ENCODE results near the gene SETD5.

SETD5 gene

GRCh38 chr3:9496893-9497292 lies 99.5 kb downstream of the SETD5 start:
- no peak for ATAC-seq
- TF ChIP-seq CREB5 (CRISPR knock-in tag; IDR thresholded peaks at IDR 0.05; ENCODE audit: low read depth) (no peak), ZNF565 (CRISPR knock-in tag; conservative IDR thresholded peaks at IDR 0.05; ENCODE audit: low read depth) (no peak), GLIS3 (CRISPR knock-in tag; IDR thresholded peaks at IDR 0.05) (no peak), SNAI2 (CRISPR knock-in tag; IDR thresholded peaks at IDR 0.05) (no peak), ESRRG (CRISPR knock-in tag; IDR thresholded peaks at IDR 0.05) (no peak), ZFP30 (CRISPR knock-in tag; IDR thresholded peaks at IDR 0.05) (no peak), BACH2 (CRISPR knock-in tag; IDR thresholded peaks at IDR 0.05; ENCODE audit: borderline replicate concordance) (no peak), TOX (CRISPR knock-in tag; IDR thresholded peaks at IDR 0.05; ENCODE audit: borderline replicate concordance) (no peak), TCF4 (CRISPR knock-in tag; IDR thresholded peaks at IDR 0.05; ENCODE audit: borderline replicate concordance) (no peak), TSHZ2 (CRISPR knock-in tag; IDR thresholded peaks at IDR 0.05) (no peak), ZNF70 (CRISPR knock-in tag; IDR thresholded peaks at IDR 0.05) (no peak), PPARA (CRISPR knock-in tag; IDR thresholded peaks at IDR 0.05; ENCODE audit: borderline replicate concordance) (no peak), RARB (CRISPR knock-in tag; IDR thresholded peaks at IDR 0.05) (no peak), ZC3H10 (CRISPR knock-in tag; IDR thresholded peaks at IDR 0.05) (no peak), ZFP3 (CRISPR knock-in tag; IDR thresholded peaks at IDR 0.05) (no peak), OSR1 (CRISPR knock-in tag; IDR thresholded peaks at IDR 0.05) (no peak), PATZ1 (CRISPR knock-in tag; IDR thresholded peaks at IDR 0.05; ENCODE audit: borderline replicate concordance) (no peak), CSDC2 (CRISPR knock-in tag; IDR thresholded peaks at IDR 0.05) (no peak)
- TF ChIP-seq, protein P1, sequence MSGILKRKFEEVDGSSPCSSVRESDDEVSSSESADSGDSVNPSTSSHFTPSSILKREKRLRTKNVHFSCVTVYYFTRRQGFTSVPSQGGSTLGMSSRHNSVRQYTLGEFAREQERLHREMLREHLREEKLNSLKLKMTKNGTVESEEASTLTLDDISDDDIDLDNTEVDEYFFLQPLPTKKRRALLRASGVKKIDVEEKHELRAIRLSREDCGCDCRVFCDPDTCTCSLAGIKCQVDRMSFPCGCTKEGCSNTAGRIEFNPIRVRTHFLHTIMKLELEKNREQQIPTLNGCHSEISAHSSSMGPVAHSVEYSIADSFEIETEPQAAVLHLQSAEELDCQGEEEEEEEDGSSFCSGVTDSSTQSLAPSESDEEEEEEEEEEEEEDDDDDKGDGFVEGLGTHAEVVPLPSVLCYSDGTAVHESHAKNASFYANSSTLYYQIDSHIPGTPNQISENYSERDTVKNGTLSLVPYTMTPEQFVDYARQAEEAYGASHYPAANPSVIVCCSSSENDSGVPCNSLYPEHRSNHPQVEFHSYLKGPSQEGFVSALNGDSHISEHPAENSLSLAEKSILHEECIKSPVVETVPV (CRISPR knock-in tag; IDR thresholded peaks at IDR 0.05) = no peak
- TF ChIP-seq, protein P2, sequence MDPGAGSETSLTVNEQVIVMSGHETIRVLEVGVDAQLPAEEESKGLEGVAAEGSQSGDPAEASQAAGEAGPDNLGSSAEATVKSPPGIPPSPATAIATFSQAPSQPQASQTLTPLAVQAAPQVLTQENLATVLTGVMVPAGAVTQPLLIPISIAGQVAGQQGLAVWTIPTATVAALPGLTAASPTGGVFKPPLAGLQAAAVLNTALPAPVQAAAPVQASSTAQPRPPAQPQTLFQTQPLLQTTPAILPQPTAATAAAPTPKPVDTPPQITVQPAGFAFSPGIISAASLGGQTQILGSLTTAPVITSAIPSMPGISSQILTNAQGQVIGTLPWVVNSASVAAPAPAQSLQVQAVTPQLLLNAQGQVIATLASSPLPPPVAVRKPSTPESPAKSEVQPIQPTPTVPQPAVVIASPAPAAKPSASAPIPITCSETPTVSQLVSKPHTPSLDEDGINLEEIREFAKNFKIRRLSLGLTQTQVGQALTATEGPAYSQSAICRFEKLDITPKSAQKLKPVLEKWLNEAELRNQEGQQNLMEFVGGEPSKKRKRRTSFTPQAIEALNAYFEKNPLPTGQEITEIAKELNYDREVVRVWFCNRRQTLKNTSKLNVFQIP (CRISPR knock-in tag; IDR thresholded peaks at IDR 0.05; ENCODE audit: borderline replicate concordance, low read depth) = no peak

GRCh38 chr3:9497821-9498565 lies 100.6 kb downstream of the SETD5 start:
- TF ChIP-seq OSR1 (CRISPR knock-in tag; IDR thresholded peaks at IDR 0.05) (no peak), TOX (CRISPR knock-in tag; IDR thresholded peaks at IDR 0.05; ENCODE audit: borderline replicate concordance) (no peak)
- ATAC-seq = peak; percentile 10; the same call in 1 of the 3 replicates

GRCh38 chr3:9498781-9499180 lies 101.4 kb downstream of the SETD5 start:
- no peak for TF ChIP-seq TCF4 (CRISPR knock-in tag; IDR thresholded peaks at IDR 0.05; ENCODE audit: borderline replicate concordance)
- no peak for TF ChIP-seq ARNTL (CRISPR knock-in tag; IDR thresholded peaks at IDR 0.05; ENCODE audit: borderline replicate concordance, low read depth)
- TF ChIP-seq ZFP30 (CRISPR knock-in tag; IDR thresholded peaks at IDR 0.05) = no peak
- TF ChIP-seq GLIS3 (CRISPR knock-in tag; IDR thresholded peaks at IDR 0.05) = no peak
- TF ChIP-seq SNAI2 (CRISPR knock-in tag; IDR thresholded peaks at IDR 0.05) = no peak
- no peak for TF ChIP-seq OSR1 (CRISPR knock-in tag; IDR thresholded peaks at IDR 0.05)
- no peak for TF ChIP-seq TSHZ2 (CRISPR knock-in tag; IDR thresholded peaks at IDR 0.05)
- TF ChIP-seq ZFP3 (CRISPR knock-in tag; IDR thresholded peaks at IDR 0.05) = no peak
- TF ChIP-seq CSDC2 (CRISPR knock-in tag; IDR thresholded peaks at IDR 0.05) = no peak

More at GRCh38 chr3:9498781-9499180, 101.4 kb downstream of the SETD5 start:
- no peak for ATAC-seq
